DMS 273 (cell line): ENCODE measurements around the gene MYADML2.

Source experiments
- DNase-seq: peaks from one replicate; lab custom pipeline; 2025; ENCODE audit not compliant: unreplicated experiment; lab: John Stamatoyannopoulos, UW

The MYADML2 gene

DNA sequence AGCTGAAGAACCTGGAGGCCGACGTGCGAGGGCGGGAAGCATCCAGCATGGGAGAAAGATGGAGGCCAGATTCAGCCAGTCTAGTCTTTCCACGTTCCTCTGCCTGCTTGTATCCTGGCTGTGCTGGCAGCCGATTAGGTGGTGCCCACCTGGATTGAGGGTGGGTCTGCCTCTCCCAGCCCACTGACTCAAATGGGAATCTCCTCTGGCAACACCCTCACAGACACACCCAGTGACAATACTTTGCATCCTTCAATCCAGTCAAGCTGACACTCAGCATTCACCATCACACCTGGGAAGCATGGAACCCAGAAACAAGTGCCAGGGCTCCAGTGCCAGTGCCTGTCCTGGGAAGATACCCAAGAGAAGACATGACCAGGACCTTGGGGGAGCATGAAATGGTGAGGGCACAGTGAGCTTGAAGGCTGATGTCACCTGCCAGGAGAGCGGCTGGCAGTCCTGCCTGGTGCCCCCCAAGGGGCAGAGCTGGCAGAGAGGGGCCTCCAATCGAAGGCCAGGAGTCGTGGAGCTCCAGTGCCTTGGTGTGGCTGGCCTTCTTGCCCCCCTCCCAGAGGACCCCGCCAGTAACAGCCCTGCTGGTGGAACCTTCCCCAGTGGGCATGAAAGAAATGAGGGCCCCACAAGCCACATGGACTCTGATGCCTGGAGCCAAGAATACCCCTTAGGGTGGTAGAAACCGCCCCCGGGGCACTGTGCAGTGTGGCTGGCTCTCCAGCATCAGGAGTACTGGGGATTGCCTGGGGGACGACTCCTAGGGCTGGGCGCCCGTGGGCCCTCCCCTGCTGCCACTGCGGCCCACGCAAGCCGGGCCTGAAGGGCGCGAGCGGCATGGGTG, 45.6 kb downstream of the MYADML2 start:
- DNase-seq: no peak

DNA sequence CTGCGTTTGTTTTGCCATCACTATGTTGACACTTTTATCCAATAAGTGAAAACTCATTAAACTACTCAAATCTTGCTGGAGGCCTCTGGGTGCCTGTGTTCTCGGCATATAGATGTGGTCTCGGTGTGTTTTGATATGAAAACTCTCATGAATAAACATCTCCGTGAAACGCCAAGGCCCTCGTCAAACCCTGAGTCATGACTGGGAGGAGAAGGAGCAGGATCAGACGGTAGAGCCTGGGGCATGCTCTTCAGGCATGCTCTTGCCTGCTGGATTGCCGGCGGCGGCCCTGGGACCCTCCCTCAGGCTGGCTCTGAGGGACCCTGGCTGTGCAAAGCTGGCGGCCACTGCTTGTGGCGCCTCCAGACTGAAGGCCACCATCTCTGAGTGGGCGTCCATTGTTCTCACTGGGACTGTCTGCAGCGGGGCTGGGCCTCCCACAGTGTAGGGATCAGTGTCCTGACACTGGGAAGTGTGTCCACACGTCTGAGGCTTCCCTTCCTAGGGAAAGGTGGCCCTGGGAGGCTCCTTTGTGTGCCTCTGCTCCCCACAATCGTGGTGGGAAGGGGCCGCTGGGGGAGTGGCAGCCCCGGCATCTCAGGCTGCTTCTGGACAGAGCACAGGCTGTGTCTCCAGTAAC, 46.7 kb downstream of the MYADML2 start:
- no peak for DNase-seq

DNA sequence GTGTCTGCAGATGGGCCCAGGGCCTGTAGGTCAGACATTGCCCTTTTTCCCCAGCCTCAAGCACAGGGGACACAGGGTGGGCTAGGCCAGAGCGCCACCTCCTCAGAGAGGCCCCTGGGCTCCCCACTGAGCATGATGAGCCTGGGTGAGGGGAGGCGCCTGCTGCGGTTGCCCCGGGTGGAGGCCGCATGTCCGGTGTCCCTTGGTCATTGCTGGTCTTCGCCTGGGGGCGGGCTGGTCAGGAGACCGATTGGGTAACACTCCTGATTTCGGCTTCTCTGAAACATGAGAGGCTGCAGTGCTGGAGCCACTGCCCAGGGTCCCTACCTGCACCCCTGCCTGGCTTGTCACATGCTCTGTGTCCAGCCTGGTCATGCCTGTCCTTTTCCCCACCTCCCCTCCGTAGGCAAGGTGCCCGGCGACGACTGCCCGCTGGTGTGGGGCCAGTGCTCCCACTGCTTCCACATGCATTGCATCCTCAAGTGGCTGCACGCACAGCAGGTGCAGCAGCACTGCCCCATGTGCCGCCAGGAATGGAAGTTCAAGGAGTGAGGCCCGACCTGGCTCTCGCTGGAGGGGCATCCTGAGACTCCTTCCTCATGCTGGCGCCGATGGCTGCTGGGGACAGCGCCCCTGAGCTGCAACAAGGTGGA, 47.4 kb downstream of the MYADML2 start:
- no peak for DNase-seq

DNA sequence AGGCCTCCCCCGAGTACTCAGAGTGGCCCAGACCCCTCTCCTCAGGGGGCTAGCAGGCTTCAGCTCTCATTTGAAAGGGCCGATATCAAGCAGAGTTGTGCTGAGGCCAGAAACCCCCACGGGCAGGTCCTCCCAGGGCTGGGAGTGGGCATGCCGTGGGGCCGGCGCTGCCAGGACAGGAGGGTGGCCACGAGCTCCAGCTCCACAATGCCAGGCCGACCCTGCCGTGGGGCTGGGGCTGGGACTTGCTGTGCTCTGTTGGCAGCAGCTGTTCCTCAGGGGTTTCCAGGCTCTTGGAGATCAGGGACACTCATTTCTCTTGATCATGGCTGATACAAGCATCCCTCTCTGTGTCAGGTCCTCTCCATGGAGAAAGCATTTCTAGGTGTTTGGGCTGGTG, 48.1 kb downstream of the MYADML2 start:
- DNase-seq: no peak

DNA sequence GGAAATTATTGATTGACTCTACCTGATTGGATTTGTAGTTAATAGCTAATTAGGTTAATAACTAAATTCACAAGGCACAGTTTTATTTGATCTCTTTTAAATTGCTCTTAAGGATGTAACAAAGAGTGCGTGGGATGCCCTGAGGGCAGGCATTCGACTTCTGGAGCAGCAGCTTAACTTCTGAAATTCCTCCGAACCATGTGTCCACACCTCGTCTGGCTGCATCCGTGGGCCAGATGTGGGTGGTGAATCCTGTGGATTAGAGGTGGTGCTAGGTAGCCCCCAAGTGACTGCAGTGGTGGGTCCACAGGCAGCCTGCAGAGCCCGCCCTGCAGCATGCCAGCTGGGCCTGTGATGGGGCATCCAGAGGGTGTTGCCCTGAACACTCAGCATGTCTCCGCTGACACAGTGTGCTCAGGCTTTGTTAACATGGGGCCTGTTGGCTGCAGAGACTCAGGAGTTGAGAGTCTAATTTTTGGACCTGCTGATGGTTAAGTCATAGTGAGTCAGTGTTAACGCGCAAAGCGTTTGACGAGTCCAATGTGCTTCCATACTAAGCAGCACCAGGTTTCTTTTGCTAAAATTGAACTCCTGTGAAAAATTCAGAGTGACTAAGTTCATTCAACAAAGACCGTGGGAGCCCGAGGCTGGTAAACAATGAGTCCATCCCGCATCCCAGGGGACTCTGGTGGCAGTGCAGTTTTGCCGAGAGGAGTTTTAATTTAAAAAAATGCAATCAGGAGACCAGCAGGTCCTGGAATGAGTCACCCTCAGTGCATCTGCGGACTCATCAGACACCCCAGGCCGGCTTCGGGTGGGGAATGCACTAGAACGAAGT, 48.8 kb downstream of the MYADML2 start:
- no peak for DNase-seq

DNA sequence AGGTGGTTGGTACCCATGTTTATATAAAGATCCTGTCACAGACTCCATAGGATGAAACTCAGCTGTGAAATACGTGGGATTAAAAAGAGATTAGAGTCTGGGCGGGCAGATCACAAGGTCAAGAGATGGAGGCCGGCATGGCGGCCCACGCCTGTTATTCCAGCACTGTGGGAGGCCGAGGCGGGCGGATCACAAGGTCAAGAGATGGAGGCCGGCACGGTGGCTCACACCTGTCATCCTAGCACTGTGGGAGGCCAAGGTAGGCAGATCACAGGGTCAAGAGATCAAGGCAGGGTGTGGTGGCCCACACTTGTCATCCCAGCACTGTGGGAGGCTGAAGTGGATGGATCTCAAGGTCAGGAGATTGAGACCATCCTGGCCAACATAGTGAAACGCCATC, 51.6 kb downstream of the MYADML2 start:
- no peak for DNase-seq

DNA sequence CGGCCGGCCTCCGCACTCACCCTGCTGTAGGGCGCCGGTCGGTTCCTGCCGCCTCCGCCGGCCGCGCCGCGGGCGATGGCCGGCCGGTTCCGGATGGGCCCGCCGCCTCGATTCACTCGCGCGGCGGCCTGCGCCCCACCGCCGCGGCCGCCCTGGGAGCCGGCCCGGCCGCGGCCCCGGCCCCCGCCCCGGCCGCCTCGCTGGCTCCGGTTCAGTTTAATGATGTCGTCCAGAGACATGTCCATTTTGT, 55.8 kb downstream of the MYADML2 start:
- no peak for DNase-seq

DNA sequence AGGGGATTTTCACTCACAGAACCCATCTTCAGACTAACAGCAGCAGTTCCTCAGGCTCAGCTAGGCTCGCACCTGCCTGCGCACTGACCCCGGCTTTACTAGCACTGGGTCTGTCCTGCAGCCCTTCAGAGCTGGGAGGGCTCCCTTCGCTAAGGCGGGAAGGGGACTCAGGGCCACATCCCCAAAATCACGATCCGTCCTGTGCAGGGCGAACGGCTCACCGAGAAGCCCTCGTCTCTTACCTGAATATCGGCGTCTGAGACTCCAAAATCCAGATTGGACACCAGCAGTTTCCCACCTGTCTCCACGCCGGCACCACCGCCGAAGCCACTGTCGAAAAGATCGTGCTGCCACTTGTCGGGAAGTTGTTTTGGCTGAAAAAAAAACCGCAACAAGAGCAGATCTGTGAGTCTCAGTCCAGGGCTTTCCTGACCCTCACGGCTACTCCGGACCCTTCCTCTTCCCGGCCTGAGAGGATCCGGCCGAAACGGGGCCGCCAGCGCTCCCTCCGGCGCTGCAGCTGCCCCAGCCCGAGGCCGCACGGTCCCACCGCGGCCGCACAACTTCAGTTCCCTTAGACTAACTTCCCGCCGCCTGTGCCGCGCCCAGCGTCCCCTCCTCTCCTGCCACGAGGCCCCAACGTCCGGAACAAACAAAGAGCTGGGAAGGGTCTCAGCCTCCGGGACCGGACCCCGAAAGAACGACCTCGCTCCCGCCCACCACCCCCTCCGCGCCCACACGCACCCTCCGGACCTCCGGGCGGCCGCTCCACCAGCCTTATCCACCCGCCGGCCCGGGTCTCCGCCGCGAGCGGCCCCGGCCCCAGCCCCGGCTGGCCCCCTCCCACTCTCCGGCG, 56.4 kb downstream of the MYADML2 start:
- peak; percentile 53 for DNase-seq
